Stomach (tissue), 9 donors: ENCODE data around the gene MYOG. TPM values are rescaled to one million over a fixed set of nuclear protein-coding genes. Genes with fewer than 3 reads are reported as not detected.
A peak's percentile ranks its signal among the peaks of the same experiment; 100 is the strongest.

Source experiments
- DNase-seq, 2 donors: peaks; one replicate each; pipeline versions ENCODE4 v3.0.0 to v3.0.0-alpha.2; 2013 to 2019
- H3K27ac ChIP-seq, 5 donors: fragments of 200-600 bp in 4 of 5; sonication (generic) in 4 of 5; one replicate each; pipeline ENCODE4 v1.5.1; 2013 to 2019; ENCODE audit warnings: mild to moderate bottlenecking in 1 of 5, moderate library complexity in 1 of 5
- H3K27me3 ChIP-seq, 3 donors: fragments of 200-600 bp; sonication (generic); one replicate each; pipeline ENCODE4 v1.5.1; 2017 to 2019; ENCODE audit warnings: mixed run types in 1 of 3
- H3K36me3 ChIP-seq, 4 donors: fragments of 200-600 bp; sonication (generic); 1 replicate in 3 of 4; 2 replicates in 1 of 4; pipeline ENCODE4 v1.5.1; 2016 to 2019
- H3K4me1 ChIP-seq, 4 donors: fragments of 200-600 bp; sonication (generic); one replicate each; pipeline ENCODE4 v1.5.1; 2016 to 2019
- H3K4me3 ChIP-seq, 4 donors: fragments of 200-600 bp; sonication (generic) in 3 of 4; one replicate each; pipeline ENCODE4 v1.5.1; 2016 to 2019; ENCODE audit warnings: mild to moderate bottlenecking in 1 of 4
- H3K9me3 ChIP-seq, 4 donors: fragments of 200-600 bp; sonication (generic); one replicate each; pipeline ENCODE4 v1.5.1; 2016 to 2019
- EP300 ChIP-seq: sonication (generic); formaldehyde crosslinking; IDR thresholded peaks from one replicate; pipeline ENCODE4 v1.6.1; 2017; ENCODE audit warnings: antibody characterized with exemption
- POLR2A ChIP-seq, 4 donors: fragments of 450-650 bp; IDR thresholded peaks; one replicate each; pipeline ENCODE4 v1.6.1; 2016; ENCODE audit warnings: antibody characterized with exemption in 4 of 4, control low read depth in 2 of 4, mild to moderate bottlenecking in 1 of 4, moderate library complexity in 1 of 4
- POLR2AphosphoS5 ChIP-seq, 3 donors: sonication (generic); formaldehyde crosslinking; IDR thresholded peaks; one replicate each; pipeline ENCODE4 v1.6.1; 2016; ENCODE audit warnings: antibody characterized with exemption in 3 of 3
- WGBS, 5 donors: extraction: QIAGEN DNeasy Blood & Tissue Kit in 3 of 5; methylation state at CpG; one replicate each; pipeline versions ENCODE4 v1.1.5 to v1.1.7; 2013 to 2018; 5-methylcytosine and 5-hydroxymethylcytosine counted together
- intact Hi-C: fragments of 100-400 bp; cut with DNase I; formaldehyde crosslinking; loops from one replicate; pipeline ENCODE4 v1.15.1; 2023; ENCODE audit warnings: low total_unique reads
- polyA plus RNA-seq, 3 donors: library from polyadenylated mRNA; stranded (reverse); fragments of 200-250 nt; gene quantifications; one replicate each; pipeline ENCODE4 v1.2.3, GENCODE V29; 2013
- total RNA-seq, 5 donors: library from RNA; depleted of rRNA; stranded (reverse); fragments of >200 nt; gene quantifications; one replicate each; pipeline versions ENCODE4 v1.1.0 to v1.2.3, GENCODE V29; 2014 to 2016
- TF ChIP-seq, protein P1 (sequence below), 7 experiments: fragments of 450-650 bp in 4 of 7; fragments of 200-600 bp in 3 of 7; sonication (generic) in 3 of 7; IDR thresholded peaks; one replicate each; pipeline ENCODE4 v1.5.1; 2016 to 2019; ENCODE audit warnings: antibody characterized with exemption in 7 of 7, control low read depth in 2 of 7, mild to moderate bottlenecking in 1 of 7
- donor health status: healthy with polysubstance abuse.
- donor health status: Bipolar disorder and iron deficiency.
- donor health status: healthy.

Gene MYOG
- total and polyA plus RNA-seq, 8 donors, result not detected

DNA sequence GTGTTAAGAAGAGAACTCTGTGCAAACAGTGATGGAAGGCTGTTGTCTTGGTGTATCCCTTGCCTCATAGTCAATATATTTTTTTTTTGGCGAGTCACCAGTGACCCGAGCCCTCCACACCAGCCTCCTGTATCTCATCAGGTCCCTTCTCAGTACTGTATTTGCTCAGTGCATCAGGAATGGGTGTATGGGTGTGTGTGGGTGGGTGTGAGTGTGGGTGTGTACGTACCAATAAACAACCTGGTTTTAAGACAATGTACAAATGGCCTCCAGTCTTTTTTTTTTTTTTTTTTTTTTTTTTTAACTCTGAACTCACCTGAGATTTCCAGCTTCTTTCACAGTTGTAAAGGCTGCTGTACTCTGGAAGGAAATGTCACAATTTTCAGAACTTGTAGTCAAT lies 7.3 kb downstream of the MYOG start:
- 45 to 72% (median 64%) methylated on average over 3 of the region's 3 CpGs for WGBS, 5 donors
- peaks cover 0 to 63% (median 25%) of the 10 kb centered on the region in 3 donors for H3K27me3 ChIP-seq

DNA sequence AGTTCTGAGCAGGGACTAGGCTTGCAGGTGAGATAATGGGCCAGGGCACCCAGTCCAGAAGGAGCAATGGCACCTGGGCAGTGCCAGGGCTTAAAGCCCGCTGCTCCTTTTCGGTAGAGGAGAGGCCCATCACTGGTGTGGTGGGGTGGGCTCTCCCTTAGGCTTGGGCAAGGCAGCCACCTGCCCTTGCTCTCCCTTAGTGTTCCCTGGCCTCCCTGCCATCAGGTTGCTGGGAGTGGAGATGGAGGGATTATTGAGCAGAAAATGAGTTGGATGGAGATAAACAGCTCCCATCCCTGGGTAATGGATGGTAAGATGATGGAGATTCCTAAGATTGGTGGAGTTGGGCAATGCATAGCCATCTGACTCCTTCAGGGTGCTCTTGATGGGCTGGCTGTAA lies 7.9 kb downstream of the MYOG start:
- Histone ChIP-seq H3K4me1 (peaks cover 5 to 14% (median 10%) of the 10 kb centered on the region in 4 donors), H3K9me3 (no peaks in the 10 kb centered on the region), H3K27ac (no peak overlapping the region), H3K36me3 (no peaks in the 10 kb centered on the region), H3K27me3 (peaks cover 0 to 68% (median 25%) of the 10 kb centered on the region in 3 donors), H3K4me3 (no peak overlapping the region)
- WGBS, 5 donors, result 88 to 100% (median 97%) methylated on average over 2 of the region's 2 CpGs
- intact Hi-C loops, result no loop called here
- no peak for TF ChIP-seq EP300
- TF ChIP-seq, protein P1, sequence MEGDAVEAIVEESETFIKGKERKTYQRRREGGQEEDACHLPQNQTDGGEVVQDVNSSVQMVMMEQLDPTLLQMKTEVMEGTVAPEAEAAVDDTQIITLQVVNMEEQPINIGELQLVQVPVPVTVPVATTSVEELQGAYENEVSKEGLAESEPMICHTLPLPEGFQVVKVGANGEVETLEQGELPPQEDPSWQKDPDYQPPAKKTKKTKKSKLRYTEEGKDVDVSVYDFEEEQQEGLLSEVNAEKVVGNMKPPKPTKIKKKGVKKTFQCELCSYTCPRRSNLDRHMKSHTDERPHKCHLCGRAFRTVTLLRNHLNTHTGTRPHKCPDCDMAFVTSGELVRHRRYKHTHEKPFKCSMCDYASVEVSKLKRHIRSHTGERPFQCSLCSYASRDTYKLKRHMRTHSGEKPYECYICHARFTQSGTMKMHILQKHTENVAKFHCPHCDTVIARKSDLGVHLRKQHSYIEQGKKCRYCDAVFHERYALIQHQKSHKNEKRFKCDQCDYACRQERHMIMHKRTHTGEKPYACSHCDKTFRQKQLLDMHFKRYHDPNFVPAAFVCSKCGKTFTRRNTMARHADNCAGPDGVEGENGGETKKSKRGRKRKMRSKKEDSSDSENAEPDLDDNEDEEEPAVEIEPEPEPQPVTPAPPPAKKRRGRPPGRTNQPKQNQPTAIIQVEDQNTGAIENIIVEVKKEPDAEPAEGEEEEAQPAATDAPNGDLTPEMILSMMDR (IDR thresholded peaks at IDR 0.05), result no peak
- no peak for TF ChIP-seq POLR2AphosphoS5 (IDR thresholded peaks at IDR 0.05)
- no peak for TF ChIP-seq POLR2A (IDR thresholded peaks at IDR 0.05)
- no peak for DNase-seq

More for the DNA sequence above, 7.3 kb downstream of the MYOG start:
- H3K36me3 ChIP-seq, result no peaks in the 10 kb centered on the region
- H3K9me3 ChIP-seq, result no peaks in the 10 kb centered on the region
- H3K27ac ChIP-seq, result no peak overlapping the region
- no peak for DNase-seq
- TF ChIP-seq EP300 (no peak), POLR2AphosphoS5 (IDR thresholded peaks at IDR 0.05) (no peak), POLR2A (IDR thresholded peaks at IDR 0.05) (no peak)
- TF ChIP-seq, protein P1 (IDR thresholded peaks at IDR 0.05), result no peak
- intact Hi-C loops, result no loop called here
- H3K4me3 ChIP-seq, result no peak overlapping the region
- peaks cover 5 to 14% (median 10%) of the 10 kb centered on the region in 4 donors for H3K4me1 ChIP-seq

DNA sequence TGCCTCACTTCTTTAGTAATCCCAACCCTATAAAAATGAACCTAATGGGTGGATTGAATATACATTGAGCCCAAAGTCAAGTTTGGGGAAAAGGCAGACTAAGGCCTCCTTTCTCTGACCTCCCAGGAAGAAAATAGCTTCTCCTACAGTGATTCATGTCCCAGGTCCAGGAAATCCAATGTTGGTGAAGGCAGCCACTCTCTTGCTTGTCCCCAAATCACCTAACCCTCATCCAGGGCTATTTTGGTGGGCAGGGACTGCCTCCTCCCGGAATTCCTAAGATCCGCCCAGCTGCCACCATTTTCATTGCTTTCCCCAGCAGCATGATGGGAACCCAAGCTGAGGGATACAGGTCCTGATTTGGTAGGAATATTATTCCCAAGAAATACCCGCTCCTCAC lies 8.4 kb downstream of the MYOG start:
- 56 to 99% (median 89%) methylated on average over 3 of the region's 3 CpGs for WGBS, 5 donors
- H3K9me3 ChIP-seq, result no peaks in the 10 kb centered on the region
- no peak for DNase-seq
- peaks cover 0 to under 1% (median 0%) of the 10 kb centered on the region in 4 donors for H3K36me3 ChIP-seq
- H3K4me3 ChIP-seq, result no peak overlapping the region
- H3K27me3 ChIP-seq, result peaks cover 0 to 66% (median 25%) of the 10 kb centered on the region in 3 donors
- no peak overlapping the region for H3K27ac ChIP-seq
- H3K4me1 ChIP-seq, result peaks cover 5 to 14% (median 10%) of the 10 kb centered on the region in 4 donors
- TF ChIP-seq POLR2A (IDR thresholded peaks at IDR 0.05) (no peak), EP300 (no peak)
- TF ChIP-seq, protein P1 (IDR thresholded peaks at IDR 0.05), result no peak
- intact Hi-C loops, result no loop called here

DNA sequence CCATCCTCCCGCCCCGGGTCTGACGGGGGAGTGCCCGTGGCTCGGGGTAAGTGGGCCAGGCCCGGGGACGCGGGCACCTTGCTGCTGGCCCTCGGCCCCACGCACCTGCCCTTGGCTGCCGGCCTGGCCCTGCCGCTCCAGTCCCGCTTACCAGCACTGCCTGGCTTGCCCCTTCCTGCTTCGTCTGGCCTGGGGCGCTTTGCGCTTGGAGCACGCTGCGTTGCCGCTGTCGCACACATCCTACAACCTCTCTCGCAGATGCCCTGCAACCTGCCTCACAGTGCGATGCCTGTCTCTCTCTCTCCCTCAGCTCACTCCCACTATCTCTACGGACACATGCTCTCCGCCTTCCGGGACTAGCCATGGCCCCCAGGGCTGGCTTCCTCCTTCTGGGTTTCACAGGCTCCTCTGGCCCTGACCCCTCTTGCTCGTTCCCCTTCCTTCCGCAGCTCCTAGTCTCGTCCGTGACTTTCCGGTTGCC lies 9.7 kb downstream of the MYOG start:
- DNase-seq, result no peak
- H3K27me3 ChIP-seq, result peaks cover 0 to 53% (median 25%) of the 10 kb centered on the region in 3 donors
- WGBS, 5 donors, result 28 to 64% (median 47%) methylated on average over 17 to 30 of the region's 30 CpGs
- intact Hi-C loops, result no loop called here
- H3K4me3 ChIP-seq, result peak overlapping the region; percentile 16 to 45 (median 32)
- H3K9me3 ChIP-seq, result no peaks in the 10 kb centered on the region
- peaks cover 5 to 14% (median 10%) of the 10 kb centered on the region in 4 donors for H3K4me1 ChIP-seq
- no peak overlapping the region for H3K27ac ChIP-seq
- TF ChIP-seq EP300 (no peak), POLR2AphosphoS5 (IDR thresholded peaks at IDR 0.05) (no peak), POLR2A (IDR thresholded peaks at IDR 0.05) (no peak)
- TF ChIP-seq, protein P1 (IDR thresholded peaks at IDR 0.05), result no peak
- peaks cover 0 to 9% (median 0%) of the 10 kb centered on the region in 4 donors for H3K36me3 ChIP-seq
